ENCODE results near the gene SMTN. TPM values are rescaled to one million over a fixed set of nuclear protein-coding genes. Genes with fewer than 3 reads are reported as not detected.
A peak's percentile ranks its signal among the peaks of the same experiment; 100 is the strongest.
"Not testable (repeated sequence)": the region's sequence is repeated elsewhere in the genome, so short reads cannot be mapped to it uniquely, and the experiment has no call there.

SMTN gene
- total RNA-seq, 1 experiment from 2014 or later, result 145 TPM

GRCh38 chr22:31062566-31063230 is 18.4 kb upstream of the SMTN start:
- ChIA-PET POLR2A (ENCODE audit: unreplicated experiment) (no interaction called here), CTCF (no interaction called here)
- peak; percentile 45 for DNase-seq
- H3K79me2 ChIP-seq (ENCODE audit: low read length), result no peaks in the 10 kb centered on the region
- no peak overlapping the region for H2AFZ ChIP-seq (ENCODE audit: low read length)
- BruUV-seq (replicated peaks), result no TSS peak
- TF ChIP-seq, protein P1, sequence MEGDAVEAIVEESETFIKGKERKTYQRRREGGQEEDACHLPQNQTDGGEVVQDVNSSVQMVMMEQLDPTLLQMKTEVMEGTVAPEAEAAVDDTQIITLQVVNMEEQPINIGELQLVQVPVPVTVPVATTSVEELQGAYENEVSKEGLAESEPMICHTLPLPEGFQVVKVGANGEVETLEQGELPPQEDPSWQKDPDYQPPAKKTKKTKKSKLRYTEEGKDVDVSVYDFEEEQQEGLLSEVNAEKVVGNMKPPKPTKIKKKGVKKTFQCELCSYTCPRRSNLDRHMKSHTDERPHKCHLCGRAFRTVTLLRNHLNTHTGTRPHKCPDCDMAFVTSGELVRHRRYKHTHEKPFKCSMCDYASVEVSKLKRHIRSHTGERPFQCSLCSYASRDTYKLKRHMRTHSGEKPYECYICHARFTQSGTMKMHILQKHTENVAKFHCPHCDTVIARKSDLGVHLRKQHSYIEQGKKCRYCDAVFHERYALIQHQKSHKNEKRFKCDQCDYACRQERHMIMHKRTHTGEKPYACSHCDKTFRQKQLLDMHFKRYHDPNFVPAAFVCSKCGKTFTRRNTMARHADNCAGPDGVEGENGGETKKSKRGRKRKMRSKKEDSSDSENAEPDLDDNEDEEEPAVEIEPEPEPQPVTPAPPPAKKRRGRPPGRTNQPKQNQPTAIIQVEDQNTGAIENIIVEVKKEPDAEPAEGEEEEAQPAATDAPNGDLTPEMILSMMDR (conservative IDR thresholded peaks at IDR 0.05; ENCODE audit: low read depth, low read length), result no peak
- no peak for TF ChIP-seq EZH2phosphoT487 (IDR thresholded peaks at IDR 0.05; ENCODE audit: borderline replicate concordance, low read length)
- H3K9me2 ChIP-seq (replicated peaks; ENCODE audit: low read length), result no peaks in the 10 kb centered on the region
- no peak overlapping the region for H3K9ac ChIP-seq (ENCODE audit: low read length)
- no peaks in the 10 kb centered on the region for H3K27me3 ChIP-seq (ENCODE audit: low read length)
- H3K4me1 ChIP-seq (ENCODE audit: insufficient read depth, low read length), result peaks cover 10% of the 10 kb centered on the region; the same call in 1 of the 2 replicates
- intact Hi-C loops (cut with micrococcal nuclease), result no loop called here
- no peak overlapping the region for H3K27ac ChIP-seq (ENCODE audit: low read length)
- no peaks in the 10 kb centered on the region for H3K9me3 ChIP-seq (ENCODE audit: low read length)
- ATAC-seq, result peak; percentile 49; the same call in 1 of the 2 replicates
- no peaks in the 10 kb centered on the region for H3F3A ChIP-seq (ENCODE audit: low read length, unreplicated experiment)
- H3K4me3 ChIP-seq (ENCODE audit: low read length), result no peak overlapping the region
- no peaks in the 10 kb centered on the region for H4K20me1 ChIP-seq (ENCODE audit: low read length)
- no peak overlapping the region for H3K4me2 ChIP-seq (ENCODE audit: low read length)
- H3K36me3 ChIP-seq (ENCODE audit: low read depth, low read length), result no peaks in the 10 kb centered on the region

GRCh38 chr22:31064369-31064768 is 16.7 kb upstream of the SMTN start:
- H3F3A ChIP-seq (ENCODE audit: low read length, unreplicated experiment), result no peaks in the 10 kb centered on the region
- no peak for DNase-seq
- no peak for ATAC-seq
- TF ChIP-seq EZH2 (IDR thresholded peaks at IDR 0.05; ENCODE audit: low read length, unreplicated experiment), result no peak
- TF ChIP-seq, protein P1 (conservative IDR thresholded peaks at IDR 0.05; ENCODE audit: low read depth, low read length), result no peak
- TF ChIP-seq EZH2phosphoT487 (IDR thresholded peaks at IDR 0.05; ENCODE audit: borderline replicate concordance, low read length), result no peak
- no peak overlapping the region for H2AFZ ChIP-seq (ENCODE audit: low read length)
- intact Hi-C loops (cut with micrococcal nuclease), result no loop called here
- no peak overlapping the region for H3K9ac ChIP-seq (ENCODE audit: low read length)
- H3K4me2 ChIP-seq (ENCODE audit: low read length), result no peak overlapping the region
- ChIA-PET POLR2A (ENCODE audit: unreplicated experiment) (no interaction called here), CTCF (no interaction called here)
- no peaks in the 10 kb centered on the region for H3K9me3 ChIP-seq (ENCODE audit: low read length)
- H3K27me3 ChIP-seq (ENCODE audit: low read length), result no peaks in the 10 kb centered on the region
- BruUV-seq (replicated peaks), result no TSS peak
- no peak overlapping the region for H3K4me3 ChIP-seq (ENCODE audit: low read length)
- H3K36me3 ChIP-seq (ENCODE audit: low read depth, low read length), result no peaks in the 10 kb centered on the region
- no peaks in the 10 kb centered on the region for H3K79me2 ChIP-seq (ENCODE audit: low read length)
- no peak overlapping the region for H3K27ac ChIP-seq (ENCODE audit: low read length)
- H3K9me2 ChIP-seq (replicated peaks; ENCODE audit: low read length), result no peaks in the 10 kb centered on the region
- no peaks in the 10 kb centered on the region for H4K20me1 ChIP-seq (ENCODE audit: low read length)
- peaks cover 10% of the 10 kb centered on the region; the same call in 1 of the 2 replicates for H3K4me1 ChIP-seq (ENCODE audit: insufficient read depth, low read length)

GRCh38 chr22:31068970-31069369 is 12.1 kb upstream of the SMTN start:
- no peaks in the 10 kb centered on the region for H3K9me2 ChIP-seq (replicated peaks; ENCODE audit: low read length)
- H3K4me2 ChIP-seq (ENCODE audit: low read length), result no peak overlapping the region
- H3K27ac ChIP-seq (ENCODE audit: low read length), result no peak overlapping the region
- no peak overlapping the region for H3K4me3 ChIP-seq (ENCODE audit: low read length)
- H3K36me3 ChIP-seq (ENCODE audit: low read depth, low read length), result no peaks in the 10 kb centered on the region
- no peak overlapping the region for H2AFZ ChIP-seq (ENCODE audit: low read length)
- ChIA-PET POLR2A (ENCODE audit: unreplicated experiment) (no interaction called here), CTCF (no interaction called here)
- H3K27me3 ChIP-seq (ENCODE audit: low read length), result no peaks in the 10 kb centered on the region
- intact Hi-C loops (cut with micrococcal nuclease), result no loop called here
- TF ChIP-seq EZH2phosphoT487 (IDR thresholded peaks at IDR 0.05; ENCODE audit: borderline replicate concordance, low read length) (no peak), EZH2 (IDR thresholded peaks at IDR 0.05; ENCODE audit: low read length, unreplicated experiment) (no peak)
- TF ChIP-seq, protein P1 (conservative IDR thresholded peaks at IDR 0.05; ENCODE audit: low read depth, low read length), result no peak
- no peaks in the 10 kb centered on the region for H3F3A ChIP-seq (ENCODE audit: low read length, unreplicated experiment)
- no TSS peak for BruUV-seq (replicated peaks)
- DNase-seq (no peak), ATAC-seq (no peak)
- H3K4me1 ChIP-seq (ENCODE audit: insufficient read depth, low read length), result no peaks in the 10 kb centered on the region
- no peaks in the 10 kb centered on the region for H4K20me1 ChIP-seq (ENCODE audit: low read length)
- H3K9me3 ChIP-seq (ENCODE audit: low read length), result no peaks in the 10 kb centered on the region
- no peak overlapping the region for H3K9ac ChIP-seq (ENCODE audit: low read length)
- H3K79me2 ChIP-seq (ENCODE audit: low read length), result no peaks in the 10 kb centered on the region

DNA sequence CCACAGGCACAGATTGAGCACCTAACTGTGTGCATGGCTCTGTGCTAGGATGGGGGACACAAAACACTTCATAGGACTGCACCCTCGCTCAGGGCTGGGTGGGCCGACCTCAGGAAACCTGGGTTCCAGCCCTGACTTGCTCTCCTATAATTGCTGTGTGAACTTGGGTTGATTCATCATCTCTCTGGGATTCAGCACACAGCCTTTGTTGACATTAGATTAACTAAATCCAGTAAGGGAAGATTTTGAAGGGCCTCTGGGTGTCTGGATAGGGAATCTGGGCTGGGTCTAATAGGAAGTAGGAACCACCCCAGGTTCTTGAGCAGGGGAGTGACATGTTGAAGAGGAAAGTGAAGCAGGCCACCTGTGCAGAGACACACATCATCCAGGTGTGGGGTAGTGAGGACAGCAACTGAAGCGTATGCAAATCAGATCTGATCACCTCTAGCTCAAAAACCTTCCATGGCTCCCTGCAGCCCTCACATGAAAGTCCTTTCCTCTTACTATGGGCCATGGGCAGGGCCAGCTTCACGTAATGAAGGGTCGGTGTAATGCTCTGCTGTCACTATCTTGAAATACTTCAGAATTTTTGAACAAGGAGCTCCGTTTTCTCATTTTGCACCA is 11.3 kb upstream of the SMTN start:
- POLR2A ChIA-PET (ENCODE audit: unreplicated experiment); intact Hi-C loops (cut with micrococcal nuclease); H4K20me1 ChIP-seq (ENCODE audit: low read length); H3K9me3 ChIP-seq (ENCODE audit: low read length); H3K79me2 ChIP-seq (ENCODE audit: low read length); H3K9me2 ChIP-seq (replicated peaks; ENCODE audit: low read length); H3K4me3 ChIP-seq (ENCODE audit: low read length); DNase-seq; CTCF ChIA-PET; H3K4me1 ChIP-seq (ENCODE audit: insufficient read depth, low read length); H3K4me2 ChIP-seq (ENCODE audit: low read length); H2AFZ ChIP-seq (ENCODE audit: low read length); H3K36me3 ChIP-seq (ENCODE audit: low read depth, low read length); H3F3A ChIP-seq (ENCODE audit: low read length, unreplicated experiment); H3K9ac ChIP-seq (ENCODE audit: low read length); H3K27me3 ChIP-seq (ENCODE audit: low read length); ATAC-seq; BruUV-seq (replicated peaks); H3K27ac ChIP-seq (ENCODE audit: low read length): not testable (repeated sequence)

Measured in PC-3 (cell line).